Esophagus squamous epithelium (tissue), 5 donors: ENCODE measurements around the gene RTL1. TPM values are rescaled to one million over a fixed set of nuclear protein-coding genes. Genes with fewer than 3 reads are reported as not detected.
A peak's percentile ranks its signal among the peaks of the same experiment; 100 is the strongest.

Experiments
- DNase-seq: peaks from one replicate; lab custom pipeline; 2025; lab: John Stamatoyannopoulos, UW
- H3K27ac ChIP-seq, 4 donors: fragments of 200-600 bp; sonication (generic); one replicate each; pipeline ENCODE4 v1.5.1; 2016 to 2019; ENCODE audit warnings: mild to moderate bottlenecking in 1 of 4
- H3K27me3 ChIP-seq, 4 donors: fragments of 200-600 bp; sonication (generic); 1 replicate in 3 of 4; 2 replicates in 1 of 4; pipeline versions ENCODE4 v1.5.1 to v1.6.0; 2017 to 2021; ENCODE audit warnings: antibody characterized with exemption in 1 of 4
- H3K36me3 ChIP-seq, 3 donors: fragments of 200-600 bp; sonication (generic); one replicate each; pipeline ENCODE4 v1.5.1; 2016 to 2019
- H3K4me1 ChIP-seq, 3 donors: fragments of 200-600 bp; sonication (generic); one replicate each; pipeline ENCODE4 v1.5.1; 2017 to 2019
- H3K4me3 ChIP-seq, 4 donors: fragments of 200-600 bp; sonication (generic); 1 replicate in 3 of 4; 2 replicates in 1 of 4; pipeline ENCODE4 v1.5.1; 2016 to 2019; ENCODE audit warnings: mild to moderate bottlenecking in 2 of 4, moderate library complexity in 1 of 4
- H3K9me3 ChIP-seq, 3 donors: fragments of 200-600 bp; sonication (generic); one replicate each; pipeline ENCODE4 v1.5.1; 2016 to 2019
- CTCF ChIP-seq, 6 experiments: fragments of 450-650 bp in 4 of 6; fragments of 200-600 bp in 2 of 6; sonication (generic) in 2 of 6; IDR thresholded peaks; one replicate each; pipeline ENCODE4 v1.5.1; 2016 to 2019; ENCODE audit warnings: antibody characterized with exemption in 6 of 6, mild to moderate bottlenecking in 4 of 6, moderate library complexity in 4 of 6
- POLR2A ChIP-seq, 4 donors: fragments of 450-650 bp; IDR thresholded peaks; one replicate each; pipeline ENCODE4 v1.6.1; 2017; ENCODE audit warnings: antibody characterized with exemption in 4 of 4, mild to moderate bottlenecking in 4 of 4, moderate library complexity in 3 of 4
- WGBS, 2 donors: methylation state at CpG; one replicate each; pipeline ENCODE4 v1.1.5; 2018; 5-methylcytosine and 5-hydroxymethylcytosine counted together
- intact Hi-C: fragments of 100-400 bp; cut with DNase I; formaldehyde crosslinking; loops from one replicate; pipeline ENCODE4 v1.15.0; 2022
- total RNA-seq, 4 donors: library from RNA; depleted of rRNA; stranded (reverse); fragments of >200 nt; gene quantifications; one replicate each; pipeline ENCODE4 v1.1.0, GENCODE V29; 2016
- donor health status: DM: yes; HTN: yes; CAD: no.

RTL1 gene
- total RNA-seq, 4 donors from 2014 or later: not detected

GRCh38 chr14:100854435-100854834 is 49.1 kb downstream of the RTL1 start:
- no peak for DNase-seq
- Histone ChIP-seq H3K27ac (no peak overlapping the region), H3K27me3 (peaks cover 0 to 15% (median 0%) of the 10 kb centered on the region in 4 donors), H3K4me3 (no peak overlapping the region), H3K9me3 (no peaks in the 10 kb centered on the region), H3K36me3 (no peaks in the 10 kb centered on the region), H3K4me1 (peaks cover 0 to 20% (median 0%) of the 10 kb centered on the region in 3 donors)
- WGBS, 2 donors: 81 to 93% methylated on average over 4 to 5 of the region's 5 CpGs
- no peak for TF ChIP-seq CTCF (IDR thresholded peaks at IDR 0.05)
- intact Hi-C loops: loop anchor here (10.0 kb wide), 2 partner anchors 190 to 770 kb away; no protein-coding TSS in a partner anchor

GRCh38 chr14:100851946-100852620 is 51.4 kb downstream of the RTL1 start:
- DNase-seq: no peak
- Histone ChIP-seq H3K9me3 (no peaks in the 10 kb centered on the region), H3K4me1 (peaks cover 0 to 18% (median 0%) of the 10 kb centered on the region in 3 donors)

DNA sequence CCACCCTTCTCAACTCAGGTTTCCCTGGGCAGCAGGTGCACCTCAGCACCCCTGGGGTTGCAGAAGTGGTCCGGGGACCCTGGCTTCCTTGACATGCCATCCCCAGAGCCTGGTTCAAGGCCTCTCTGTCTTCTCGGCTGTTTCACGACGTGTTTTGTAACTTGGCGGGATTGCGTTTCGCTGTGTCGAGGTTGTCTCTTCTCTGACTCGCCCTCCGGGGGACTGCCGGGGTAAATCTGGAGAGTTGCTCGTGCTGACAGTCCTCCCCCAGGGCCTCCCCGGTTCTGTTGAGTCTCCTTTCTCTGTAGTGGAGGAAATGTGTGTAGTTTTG is 52.0 kb downstream of the RTL1 start:
- H3K27me3 ChIP-seq: no peaks in the 10 kb centered on the region
- H3K36me3 ChIP-seq: no peaks in the 10 kb centered on the region
- H3K27ac ChIP-seq: no peak overlapping the region
- no peak overlapping the region for H3K4me3 ChIP-seq
- no peak for DNase-seq
- no peak for TF ChIP-seq POLR2A (IDR thresholded peaks at IDR 0.05)
- no peak for TF ChIP-seq CTCF (IDR thresholded peaks at IDR 0.05)
- intact Hi-C loops: loop anchor here (10.0 kb wide), 2 partner anchors 187 to 773 kb away; no protein-coding TSS in a partner anchor
- H3K4me1 ChIP-seq: peaks cover 0 to 18% (median 0%) of the 10 kb centered on the region in 3 donors
- 84 to 85% methylated on average over 9 to 10 of the region's 13 CpGs for WGBS, 2 donors
- H3K9me3 ChIP-seq: no peaks in the 10 kb centered on the region

More at GRCh38 chr14:100851946-100852620, 51.4 kb downstream of the RTL1 start:
- H3K27me3 ChIP-seq: no peaks in the 10 kb centered on the region
- WGBS, 2 donors: 72 to 84% methylated on average over 12 to 14 of the region's 14 CpGs
- intact Hi-C loops: loop anchor here (10.0 kb wide), 2 partner anchors 187 to 773 kb away; no protein-coding TSS in a partner anchor
- no peak overlapping the region for H3K27ac ChIP-seq
- TF ChIP-seq CTCF (IDR thresholded peaks at IDR 0.05) (no peak), POLR2A (IDR thresholded peaks at IDR 0.05) (no peak)
- H3K4me3 ChIP-seq: no peak overlapping the region
- H3K36me3 ChIP-seq: no peaks in the 10 kb centered on the region

GRCh38 chr14:100850841-100851585 is 52.5 kb downstream of the RTL1 start:
- Histone ChIP-seq H3K27ac (no peak overlapping the region), H3K4me1 (peaks cover 0 to 18% (median 0%) of the 10 kb centered on the region in 3 donors), H3K4me3 (no peak overlapping the region), H3K36me3 (no peaks in the 10 kb centered on the region), H3K9me3 (no peaks in the 10 kb centered on the region), H3K27me3 (no peaks in the 10 kb centered on the region)
- intact Hi-C loops: loop anchor here (10.0 kb wide), 2 partner anchors 186 to 774 kb away; no protein-coding TSS in a partner anchor
- TF ChIP-seq CTCF (IDR thresholded peaks at IDR 0.05) (peak; percentile 51 to 87 (median 81)), POLR2A (IDR thresholded peaks at IDR 0.05) (no peak)
- 58 to 67% methylated on average over 1 to 5 of the region's 8 CpGs for WGBS, 2 donors
- DNase-seq: no peak
